HCT116 (cell line): ENCODE measurements around the gene TINCR. TPM values are rescaled to one million over a fixed set of nuclear protein-coding genes. Genes with fewer than 3 reads are reported as not detected.

ENCODE experiments used
- ATAC-seq: fragments of 200-7000 bp; cut with Tn5 transposase; 2 replicates; pipeline ENCODE4 v1.9.1; 2020; ENCODE audit warnings: mild to moderate bottlenecking, moderate library complexity
- BruUV-seq: library from RNA; stranded (reverse); fragments of 400-500 nt; replicated peaks from 2 replicates; lab custom pipeline; 2021; lab: Mats Ljungman, UMichigan
- CTCF ChIA-PET: fragments of 300-600 bp; sonication (Branson Sonifier 250); formaldehyde crosslinking; loops from one replicate; lab custom pipeline; 2021; ENCODE audit warnings: antibody characterized with exemption; lab: Charles Lee
- POLR2A ChIA-PET: fragments of 300-600, 350-600 bp; sonication (Branson Sonifier 250); formaldehyde crosslinking; loops from one replicate; lab custom pipeline; 2021; ENCODE audit warnings: antibody characterized with exemption; lab: Charles Lee
- RAD21 ChIA-PET, 2 experiments: fragments of 300-600 bp; sonication (Branson Sonifier 250); formaldehyde crosslinking; loops; one replicate each; lab custom pipeline; 2023; ENCODE audit warnings: low total read pairs in 2 of 2; ENCODE audit not compliant: uncharacterized antibody in 2 of 2, unreplicated experiment in 2 of 2, low non-redundant PET in 1 of 2; lab: Charles Lee
- DNase-seq: peaks from one replicate; pipeline ENCODE4 v3.0.0-alpha.2; 2010; ENCODE audit warnings: low read depth, low spot score
- H2AFZ ChIP-seq: fragments of 200-600 bp; shearing (Covaris generic), sonication (generic); 2 replicates; pipeline ENCODE4 v1.6.1; 2017; ENCODE audit warnings: low read depth, mixed run types, mixed read lengths, antibody characterized with exemption, low read length; ENCODE audit not compliant: poor library complexity, severe bottlenecking
- H3K27ac ChIP-seq: 2 replicates; pipeline ENCODE4 v1.5.1; 2012; ENCODE audit warnings: low read depth, low read length
- H3K27me3 ChIP-seq: fragments of 200-600 bp; sonication (generic); 2 replicates; pipeline ENCODE4 v1.6.1; 2016; ENCODE audit warnings: mixed run types, low read length, mixed read lengths; ENCODE audit not compliant: insufficient read depth
- H3K36me3 ChIP-seq, 2 experiments: fragments of 200-500 bp in 1 of 2; fragments of 200-600 bp in 1 of 2; sonication (Bioruptor generic) in 1 of 2; sonication (generic) in 1 of 2; 2 replicates each; pipeline versions ENCODE4 v1.5.1 to v1.6.1; 2014 to 2016; ENCODE audit warnings: low read length in 2 of 2, inconsistent platforms in 1 of 2, mixed read lengths in 1 of 2, mixed run types in 1 of 2; ENCODE audit not compliant: insufficient read depth in 2 of 2, control insufficient read depth in 1 of 2
- H3K4me1 ChIP-seq, 2 experiments: fragments of 200-600 bp in 1 of 2; sonication (generic) in 1 of 2; 2 replicates each; pipeline versions ENCODE4 v1.5.1 to v1.6.1; 2012 to 2017; ENCODE audit warnings: low read length in 2 of 2, inconsistent platforms in 1 of 2, mild to moderate bottlenecking in 1 of 2, mixed read lengths in 1 of 2, mixed run types in 1 of 2, moderate library complexity in 1 of 2; ENCODE audit not compliant: insufficient read depth in 2 of 2, control insufficient read depth in 1 of 2
- H3K4me2 ChIP-seq: fragments of 200-600 bp; sonication (generic); 2 replicates; pipeline ENCODE4 v1.6.1; 2017; ENCODE audit warnings: mixed run types, low read length, mixed read lengths
- H3K4me3 ChIP-seq, 2 experiments: fragments of 200-600 bp in 1 of 2; sonication (generic) in 1 of 2; replicated peaks in 1 of 2; 2 replicates each; pipeline ENCODE4 v1.5.1; 2011 to 2016; ENCODE audit warnings: low read length in 2 of 2, control low read depth in 1 of 2, low read depth in 1 of 2, mild to moderate bottlenecking in 1 of 2, mixed read lengths in 1 of 2, mixed run types in 1 of 2
- H3K79me2 ChIP-seq: fragments of 200-600 bp; sonication (generic); 2 replicates; pipeline ENCODE4 v1.6.1; 2017; ENCODE audit warnings: mild to moderate bottlenecking, mixed run types, low read length, moderate library complexity, mixed read lengths; ENCODE audit not compliant: insufficient read depth
- H3K9ac ChIP-seq: fragments of 200-600 bp; sonication (generic); 2 replicates; pipeline ENCODE4 v1.6.1; 2016; ENCODE audit warnings: low read length, mixed read lengths
- H3K9me2 ChIP-seq: fragments of 200-600 bp; sonication (generic), shearing (Covaris generic); 2 replicates; pipeline ENCODE4 v1.6.1; 2017; ENCODE audit warnings: mixed run types, mild to moderate bottlenecking, moderate library complexity; ENCODE audit not compliant: insufficient read depth
- H3K9me3 ChIP-seq, 2 experiments: fragments of 200-500 bp in 1 of 2; fragments of 200-600 bp in 1 of 2; sonication (Bioruptor generic) in 1 of 2; sonication (generic) in 1 of 2; 2 replicates each; pipeline ENCODE4 v1.6.1; 2014 to 2017; ENCODE audit warnings: low read length in 2 of 2, mixed read lengths in 2 of 2, inconsistent platforms in 1 of 2, low read depth in 1 of 2, mild to moderate bottlenecking in 1 of 2, mixed run types in 1 of 2, moderate library complexity in 1 of 2; ENCODE audit not compliant: control insufficient read depth in 1 of 2, insufficient read depth in 1 of 2
- H4K20me1 ChIP-seq: fragments of 200-600 bp; sonication (generic), shearing (Covaris generic); 2 replicates; pipeline ENCODE4 v1.6.1; 2017; ENCODE audit warnings: mixed run types, mild to moderate bottlenecking, moderate library complexity; ENCODE audit not compliant: insufficient read depth
- CEBPB ChIP-seq: IDR thresholded peaks from 2 replicates; pipeline ENCODE4 v1.6.1; 2012; ENCODE audit warnings: low read depth
- EGR1 ChIP-seq: IDR thresholded peaks from 2 replicates; pipeline ENCODE4 v1.6.1; 2012; ENCODE audit warnings: low read depth
- ELF1 ChIP-seq: IDR thresholded peaks from 2 replicates; pipeline ENCODE4 v1.6.1; 2012; ENCODE audit warnings: low read depth, borderline replicate concordance
- EZH2 ChIP-seq: fragments of 200-600 bp; sonication (generic); IDR thresholded peaks from 2 replicates; pipeline ENCODE4 v1.6.1; 2017; ENCODE audit warnings: antibody characterized with exemption, mixed run types
- EZH2phosphoT487 ChIP-seq: fragments of 200-600 bp; IDR thresholded peaks from 2 replicates; pipeline ENCODE4 v1.6.1; 2018; ENCODE audit warnings: antibody characterized with exemption, borderline replicate concordance
- JUND ChIP-seq: IDR thresholded peaks from 2 replicates; pipeline ENCODE4 v1.6.1; 2012
- POLR2A ChIP-seq: IDR thresholded peaks from 2 replicates; pipeline ENCODE4 v1.7.0; 2011; ENCODE audit warnings: borderline replicate concordance; ENCODE audit not compliant: insufficient read depth, insufficient read length; ENCODE audit errors: extremely low read depth
- RAD21 ChIP-seq: IDR thresholded peaks from 2 replicates; pipeline ENCODE4 v1.6.1; 2012; ENCODE audit warnings: low read depth, mild to moderate bottlenecking
- SIN3A ChIP-seq: IDR thresholded peaks from 2 replicates; pipeline ENCODE4 v1.6.1; 2012; ENCODE audit warnings: low read depth
- SP1 ChIP-seq: IDR thresholded peaks from 2 replicates; pipeline ENCODE4 v1.6.1; 2012; ENCODE audit warnings: low read depth
- SRF ChIP-seq: IDR thresholded peaks from 2 replicates; pipeline ENCODE4 v1.6.1; 2012; ENCODE audit warnings: low read depth
- YY1 ChIP-seq: IDR thresholded peaks from 2 replicates; pipeline ENCODE4 v1.6.1; 2011; ENCODE audit warnings: low read length, low read depth, moderate library complexity, mild to moderate bottlenecking; ENCODE audit not compliant: insufficient replicate concordance; ENCODE audit errors: extremely low read depth
- ZNF274 ChIP-seq: fragments of 200-500 bp; sonication (Bioruptor generic); IDR thresholded peaks from 2 replicates; pipeline ENCODE4 v1.6.1; 2014; ENCODE audit warnings: mild to moderate bottlenecking, low read depth, low read length, inconsistent platforms
- intact Hi-C: fragments of 100-400 bp; cut with micrococcal nuclease; formaldehyde crosslinking; loops from 2 replicates; pipeline ENCODE4 v1.10.0; 2022
- total RNA-seq: library from RNA; stranded (reverse); gene quantifications from one replicate; pipeline ENCODE4 v1.2.1, GENCODE V29; 2021; ENCODE audit not compliant: unreplicated experiment
- TF ChIP-seq, protein P1 (sequence below): IDR thresholded peaks from 2 replicates; pipeline ENCODE4 v1.6.1; 2012
- TF ChIP-seq, protein P2 (sequence below): IDR thresholded peaks from 2 replicates; pipeline ENCODE4 v1.6.1; 2012; ENCODE audit warnings: low read depth
- TF ChIP-seq, protein P3 (sequence below): IDR thresholded peaks from 2 replicates; pipeline ENCODE4 v1.6.1; 2012

Gene TINCR
- total RNA-seq, 1 experiment from 2014 or later: 6.1 TPM

DNA sequence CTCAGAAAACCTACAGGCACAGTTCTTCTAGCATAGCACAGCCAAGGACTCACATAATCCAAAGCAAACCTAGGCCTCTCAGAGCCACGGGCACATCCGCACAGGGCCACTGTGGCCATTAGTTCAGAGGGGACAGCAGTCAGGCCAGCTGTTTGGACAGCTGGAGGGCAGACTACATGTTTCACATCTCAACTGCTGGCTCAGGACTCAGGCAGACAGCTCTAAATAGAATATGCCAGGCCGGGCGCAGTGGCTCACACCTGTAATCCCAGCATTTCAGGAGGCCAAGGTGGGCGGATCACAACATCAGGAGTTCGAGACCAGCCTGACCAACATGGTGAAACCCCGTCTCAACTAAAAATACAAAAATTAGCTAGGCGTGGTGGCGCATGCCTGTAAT, 28.0 kb upstream of the TINCR start:
- TF ChIP-seq EZH2phosphoT487 (no peak), YY1 (no peak), SIN3A (no peak), JUND (no peak), SP1 (no peak), ZNF274 (no peak), CEBPB (no peak), EZH2 (no peak), ELF1 (no peak), RAD21 (no peak), SRF (no peak), POLR2A (no peak), EGR1 (no peak)
- TF ChIP-seq, protein P1, sequence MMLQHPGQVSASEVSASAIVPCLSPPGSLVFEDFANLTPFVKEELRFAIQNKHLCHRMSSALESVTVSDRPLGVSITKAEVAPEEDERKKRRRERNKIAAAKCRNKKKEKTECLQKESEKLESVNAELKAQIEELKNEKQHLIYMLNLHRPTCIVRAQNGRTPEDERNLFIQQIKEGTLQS: no peak
- TF ChIP-seq, protein P2, sequence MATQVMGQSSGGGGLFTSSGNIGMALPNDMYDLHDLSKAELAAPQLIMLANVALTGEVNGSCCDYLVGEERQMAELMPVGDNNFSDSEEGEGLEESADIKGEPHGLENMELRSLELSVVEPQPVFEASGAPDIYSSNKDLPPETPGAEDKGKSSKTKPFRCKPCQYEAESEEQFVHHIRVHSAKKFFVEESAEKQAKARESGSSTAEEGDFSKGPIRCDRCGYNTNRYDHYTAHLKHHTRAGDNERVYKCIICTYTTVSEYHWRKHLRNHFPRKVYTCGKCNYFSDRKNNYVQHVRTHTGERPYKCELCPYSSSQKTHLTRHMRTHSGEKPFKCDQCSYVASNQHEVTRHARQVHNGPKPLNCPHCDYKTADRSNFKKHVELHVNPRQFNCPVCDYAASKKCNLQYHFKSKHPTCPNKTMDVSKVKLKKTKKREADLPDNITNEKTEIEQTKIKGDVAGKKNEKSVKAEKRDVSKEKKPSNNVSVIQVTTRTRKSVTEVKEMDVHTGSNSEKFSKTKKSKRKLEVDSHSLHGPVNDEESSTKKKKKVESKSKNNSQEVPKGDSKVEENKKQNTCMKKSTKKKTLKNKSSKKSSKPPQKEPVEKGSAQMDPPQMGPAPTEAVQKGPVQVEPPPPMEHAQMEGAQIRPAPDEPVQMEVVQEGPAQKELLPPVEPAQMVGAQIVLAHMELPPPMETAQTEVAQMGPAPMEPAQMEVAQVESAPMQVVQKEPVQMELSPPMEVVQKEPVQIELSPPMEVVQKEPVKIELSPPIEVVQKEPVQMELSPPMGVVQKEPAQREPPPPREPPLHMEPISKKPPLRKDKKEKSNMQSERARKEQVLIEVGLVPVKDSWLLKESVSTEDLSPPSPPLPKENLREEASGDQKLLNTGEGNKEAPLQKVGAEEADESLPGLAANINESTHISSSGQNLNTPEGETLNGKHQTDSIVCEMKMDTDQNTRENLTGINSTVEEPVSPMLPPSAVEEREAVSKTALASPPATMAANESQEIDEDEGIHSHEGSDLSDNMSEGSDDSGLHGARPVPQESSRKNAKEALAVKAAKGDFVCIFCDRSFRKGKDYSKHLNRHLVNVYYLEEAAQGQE: no peak
- TF ChIP-seq, protein P3, sequence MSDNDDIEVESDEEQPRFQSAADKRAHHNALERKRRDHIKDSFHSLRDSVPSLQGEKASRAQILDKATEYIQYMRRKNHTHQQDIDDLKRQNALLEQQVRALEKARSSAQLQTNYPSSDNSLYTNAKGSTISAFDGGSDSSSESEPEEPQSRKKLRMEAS: no peak
- H3K9me2 ChIP-seq: no peaks in the 10 kb centered on the region
- ATAC-seq: no peak
- POLR2A ChIA-PET: no interaction called here
- no peaks in the 10 kb centered on the region for H4K20me1 ChIP-seq
- no peak for DNase-seq
- intact Hi-C loops: no loop called here
- H3K9me3 ChIP-seq: no peaks in the 10 kb centered on the region
- H3K4me3 ChIP-seq: no peak overlapping the region
- RAD21 ChIA-PET: no interaction called here
- no peak overlapping the region for H3K27ac ChIP-seq
- H3K27me3 ChIP-seq: no peaks in the 10 kb centered on the region
- H3K36me3 ChIP-seq: peaks cover 77 to 78% of the 10 kb centered on the region in 2 experiments; a peak in 3 of 4 replicates
- no peak overlapping the region for H3K4me2 ChIP-seq
- no peak overlapping the region for H2AFZ ChIP-seq
- CTCF ChIA-PET: no interaction called here
- no TSS peak for BruUV-seq
- H3K79me2 ChIP-seq: peaks cover 46% of the 10 kb centered on the region; the same call in 1 of the 2 replicates
- no peak overlapping the region for H3K9ac ChIP-seq
- no peaks in the 10 kb centered on the region for H3K4me1 ChIP-seq
